Measurements from ENCODE around the gene NPPB. TPM values are rescaled to one million over a fixed set of nuclear protein-coding genes. Genes with fewer than 3 reads are reported as not detected.

NPPB gene
- polyA plus RNA-seq, 3 donors = 0.58 to 0.62 TPM; not detected in 1

Other genes starting within 250 kb of the NPPB start
- gene FBXO2, start 204.5 kb downstream of the NPPB start, polyA plus RNA-seq = 10 to 100 TPM in 1 of 3 donors, 1 to 10 TPM in 2; 1.5 to 45.9 (median 2.7) TPM
- gene FBXO44, start 204.1 kb downstream of the NPPB start, polyA plus RNA-seq = 10 to 100 TPM in 1 of 3 donors, 1 to 10 TPM in 2; 7.3 to 17.6 (median 8.1) TPM
- 10 to 100 TPM in 2 of 3 donors, 1 to 10 TPM in 1; 9.3 to 15.7 (median 11.2) TPM for gene FBXO6, start 194.7 kb downstream of the NPPB start, polyA plus RNA-seq
- gene MAD2L2, start 177.8 kb downstream of the NPPB start, polyA plus RNA-seq = 10 to 100 TPM; 31.2 to 44.5 (median 43.7) TPM
- under 1 TPM; under 0.01 to 0.03 (median 0.01) TPM for gene DRAXIN, start 167.2 kb downstream of the NPPB start, polyA plus RNA-seq
- gene AGTRAP, start 122.8 kb downstream of the NPPB start, polyA plus RNA-seq = 10 to 100 TPM; 52.4 to 72.3 (median 63.3) TPM
- gene C1orf167, start 96.8 kb downstream of the NPPB start, polyA plus RNA-seq = 1 to 10 TPM in 2 of 3 donors, under 1 TPM in 1; 0.83 to 2.7 (median 2.1) TPM
- gene MTHFR, start 53.0 kb downstream of the NPPB start, polyA plus RNA-seq = 10 to 100 TPM in 2 of 3 donors, 1 to 10 TPM in 1; 8.2 to 16.1 (median 14.0) TPM
- 10 to 100 TPM in 1 of 3 donors, 1 to 10 TPM in 2; 5.4 to 12.6 (median 6.3) TPM for gene CLCN6, start 52.8 kb downstream of the NPPB start, polyA plus RNA-seq
- gene NPPA, start 11.2 kb downstream of the NPPB start, polyA plus RNA-seq = 10 to 100 TPM in 1 of 3 donors, under 1 TPM in 2; 0.42 to 40.6 (median 0.49) TPM
- 10 to 100 TPM; 19.2 to 38.2 (median 35.7) TPM for gene KIAA2013, start 67.5 kb upstream of the NPPB start, polyA plus RNA-seq
- 10 to 100 TPM; 46.7 to 71.4 (median 47.0) TPM for gene PLOD1, start 75.8 kb upstream of the NPPB start, polyA plus RNA-seq
- 10 to 100 TPM; 19.0 to 53.3 (median 50.5) TPM for gene MFN2, start 121.5 kb upstream of the NPPB start, polyA plus RNA-seq
- gene MIIP, start 160.6 kb upstream of the NPPB start, polyA plus RNA-seq = 10 to 100 TPM; 19.0 to 34.0 (median 29.4) TPM
- gene TNFRSF8, start 204.4 kb upstream of the NPPB start, polyA plus RNA-seq = 1 to 10 TPM in 2 of 3 donors, under 1 TPM in 1; 0.40 to 3.8 (median 2.8) TPM

Measured in adipose tissue (tissue), 3 donors.